Testis (tissue), 2 donors: ENCODE data around the gene PRKN.

Experiments used
- POLR2A ChIP-seq: fragments of 450-650 bp; IDR thresholded peaks from one replicate; pipeline ENCODE4 v1.6.1; 2017; ENCODE audit warnings: antibody characterized with exemption, mild to moderate bottlenecking, moderate library complexity
- TF ChIP-seq, protein P1 (sequence below), 3 experiments: fragments of 450-650 bp in 2 of 3; fragments of 200-600 bp in 1 of 3; sonication (generic) in 1 of 3; IDR thresholded peaks; one replicate each; pipeline ENCODE4 v1.5.1; 2016 to 2019; ENCODE audit warnings: antibody characterized with exemption in 3 of 3, mild to moderate bottlenecking in 2 of 3, moderate library complexity in 1 of 3

DNA sequence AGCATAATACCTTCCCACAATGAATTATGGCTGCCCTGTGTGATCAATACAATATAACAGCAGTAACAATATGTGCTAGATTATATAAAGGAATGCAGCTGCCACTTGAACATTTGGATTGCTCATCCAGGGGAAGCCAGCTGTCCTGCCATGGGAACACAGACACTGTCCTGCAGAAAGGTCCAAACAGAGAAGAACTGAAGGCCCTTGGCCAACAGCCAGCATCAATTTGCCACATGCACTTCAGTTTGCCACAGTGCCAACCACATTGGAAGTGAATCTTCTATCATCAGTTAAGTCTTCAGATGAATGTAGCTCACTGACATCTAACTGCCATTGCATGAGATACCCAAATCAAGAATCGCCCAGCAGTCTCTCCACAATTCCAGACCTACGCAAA is 332.4 kb downstream of the PRKN start:
- TF ChIP-seq, protein P1, sequence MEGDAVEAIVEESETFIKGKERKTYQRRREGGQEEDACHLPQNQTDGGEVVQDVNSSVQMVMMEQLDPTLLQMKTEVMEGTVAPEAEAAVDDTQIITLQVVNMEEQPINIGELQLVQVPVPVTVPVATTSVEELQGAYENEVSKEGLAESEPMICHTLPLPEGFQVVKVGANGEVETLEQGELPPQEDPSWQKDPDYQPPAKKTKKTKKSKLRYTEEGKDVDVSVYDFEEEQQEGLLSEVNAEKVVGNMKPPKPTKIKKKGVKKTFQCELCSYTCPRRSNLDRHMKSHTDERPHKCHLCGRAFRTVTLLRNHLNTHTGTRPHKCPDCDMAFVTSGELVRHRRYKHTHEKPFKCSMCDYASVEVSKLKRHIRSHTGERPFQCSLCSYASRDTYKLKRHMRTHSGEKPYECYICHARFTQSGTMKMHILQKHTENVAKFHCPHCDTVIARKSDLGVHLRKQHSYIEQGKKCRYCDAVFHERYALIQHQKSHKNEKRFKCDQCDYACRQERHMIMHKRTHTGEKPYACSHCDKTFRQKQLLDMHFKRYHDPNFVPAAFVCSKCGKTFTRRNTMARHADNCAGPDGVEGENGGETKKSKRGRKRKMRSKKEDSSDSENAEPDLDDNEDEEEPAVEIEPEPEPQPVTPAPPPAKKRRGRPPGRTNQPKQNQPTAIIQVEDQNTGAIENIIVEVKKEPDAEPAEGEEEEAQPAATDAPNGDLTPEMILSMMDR (IDR thresholded peaks at IDR 0.05) = no peak
- TF ChIP-seq POLR2A = no peak
